ENCODE data around the gene TRDN. TPM values are rescaled to one million over a fixed set of nuclear protein-coding genes. Genes with fewer than 3 reads are reported as not detected.

Gene TRDN
- total RNA-seq, 1 donor from 2014 or later = not detected

- no peak for FAIRE-seq
- Histone ChIP-seq H3K4me3 (ENCODE audit: low read depth, low read length) (no peak overlapping the region), H3K36me3 (ENCODE audit: control insufficient read depth, insufficient read depth, low read length) (no peaks in the 10 kb centered on the region), H3K27me3 (ENCODE audit: control insufficient read depth, insufficient read depth, low read length) (no peaks in the 10 kb centered on the region)
- no peak for DNase-seq (ENCODE audit: low read depth)
- TF ChIP-seq CTCF (IDR thresholded peaks at IDR 0.05; ENCODE audit: insufficient read depth, low read length, severe bottlenecking) = no peak
Observed at GRCh38 chr6:123658848-123659247, 22.1 kb upstream of the TRDN start.

GRCh38 chr6:123655521-123656306 is 19.0 kb upstream of the TRDN start:
- H3K36me3 ChIP-seq (ENCODE audit: control insufficient read depth, insufficient read depth, low read length) = no peaks in the 10 kb centered on the region
- no peaks in the 10 kb centered on the region for H3K27me3 ChIP-seq (ENCODE audit: control insufficient read depth, insufficient read depth, low read length)
- no peak overlapping the region for H3K4me3 ChIP-seq (ENCODE audit: low read depth, low read length)
- TF ChIP-seq CTCF (IDR thresholded peaks at IDR 0.05; ENCODE audit: insufficient read depth, low read length, severe bottlenecking) = no peak
- FAIRE-seq = no peak
- DNase-seq (ENCODE audit: low read depth) = no peak

- FAIRE-seq (no peak), DNase-seq (ENCODE audit: low read depth) (no peak)
- Histone ChIP-seq H3K4me3 (ENCODE audit: low read depth, low read length) (no peak overlapping the region), H3K36me3 (ENCODE audit: control insufficient read depth, insufficient read depth, low read length) (no peaks in the 10 kb centered on the region), H3K27me3 (ENCODE audit: control insufficient read depth, insufficient read depth, low read length) (no peaks in the 10 kb centered on the region)
- TF ChIP-seq CTCF (IDR thresholded peaks at IDR 0.05; ENCODE audit: insufficient read depth, low read length, severe bottlenecking) = no peak
Observed at GRCh38 chr6:123648723-123649122, 12.0 kb upstream of the TRDN start.

- Histone ChIP-seq H3K36me3 (ENCODE audit: control insufficient read depth, insufficient read depth, low read length) (no peaks in the 10 kb centered on the region), H3K4me3 (ENCODE audit: low read depth, low read length) (no peak overlapping the region), H3K27me3 (ENCODE audit: control insufficient read depth, insufficient read depth, low read length) (no peaks in the 10 kb centered on the region)
- no peak for DNase-seq (ENCODE audit: low read depth)
- TF ChIP-seq CTCF (IDR thresholded peaks at IDR 0.05; ENCODE audit: insufficient read depth, low read length, severe bottlenecking) = no peak
- FAIRE-seq = no peak
Observed at GRCh38 chr6:123648020-123648580, 11.3 kb upstream of the TRDN start.

- no peak for DNase-seq (ENCODE audit: low read depth)
- H3K4me3 ChIP-seq (ENCODE audit: low read depth, low read length) = no peak overlapping the region
- no peaks in the 10 kb centered on the region for H3K36me3 ChIP-seq (ENCODE audit: control insufficient read depth, insufficient read depth, low read length)
- no peak for FAIRE-seq
- TF ChIP-seq CTCF (IDR thresholded peaks at IDR 0.05; ENCODE audit: insufficient read depth, low read length, severe bottlenecking) = no peak
- H3K27me3 ChIP-seq (ENCODE audit: control insufficient read depth, insufficient read depth, low read length) = no peaks in the 10 kb centered on the region
Observed at GRCh38 chr6:123641497-123641896, 4.7 kb upstream of the TRDN start.
